ENCODE measurements around the gene PRRC2B. TPM values are rescaled to one million over a fixed set of nuclear protein-coding genes. Genes with fewer than 3 reads are reported as not detected.

PRRC2B gene
- total and polyA plus RNA-seq, 8 donors = 159 to 233 (median 187) TPM

GRCh38 chr9:131432050-131432449 is 38.2 kb downstream of the PRRC2B start:
- peaks cover 7 to 30% of the 10 kb centered on the region in 2 donors for H3K4me1 ChIP-seq
- no peaks in the 10 kb centered on the region for H3K27me3 ChIP-seq
- H3K27ac ChIP-seq = no peak overlapping the region
- no peak for TF ChIP-seq CTCF (IDR thresholded peaks at IDR 0.05)
- ATAC-seq = no peak
- H3K36me3 ChIP-seq = peaks cover 0 to 62% of the 10 kb centered on the region in 2 donors
- intact Hi-C loops (cut with DNase I) = no loop called here
- no peaks in the 10 kb centered on the region for H3K9me3 ChIP-seq
- no peak for DNase-seq
- H3K4me3 ChIP-seq = no peak overlapping the region

- Histone ChIP-seq H3K4me3 (no peak overlapping the region), H3K27ac (peak overlapping the region in 1 of 2 donors; percentile 35), H3K9me3 (no peaks in the 10 kb centered on the region), H3K36me3 (peaks cover 0 to 69% of the 10 kb centered on the region in 2 donors), H3K4me1 (peaks cover 7 to 30% of the 10 kb centered on the region in 2 donors), H3K27me3 (no peaks in the 10 kb centered on the region)
- peak; percentile 48 for ATAC-seq
- DNase-seq = no peak
- intact Hi-C loops (cut with DNase I) = no loop called here
- TF ChIP-seq CTCF (IDR thresholded peaks at IDR 0.05) = no peak
Observed at GRCh38 chr9:131432597-131433301, 38.9 kb downstream of the PRRC2B start.

GRCh38 chr9:131433302-131433854 is 39.5 kb downstream of the PRRC2B start:
- H3K4me1 ChIP-seq = peaks cover 7 to 30% of the 10 kb centered on the region in 2 donors
- H3K4me3 ChIP-seq = no peak overlapping the region
- peak overlapping the region in 1 of 2 donors; percentile 35 for H3K27ac ChIP-seq
- DNase-seq (no peak), ATAC-seq (no peak)
- intact Hi-C loops (cut with DNase I) = no loop called here
- H3K36me3 ChIP-seq = peaks cover 0 to 76% of the 10 kb centered on the region in 2 donors
- no peaks in the 10 kb centered on the region for H3K27me3 ChIP-seq
- H3K9me3 ChIP-seq = no peaks in the 10 kb centered on the region
- TF ChIP-seq CTCF (IDR thresholded peaks at IDR 0.05) = no peak

GRCh38 chr9:131434673-131435072 is 40.8 kb downstream of the PRRC2B start:
- Histone ChIP-seq H3K27me3 (no peaks in the 10 kb centered on the region), H3K9me3 (no peaks in the 10 kb centered on the region), H3K4me1 (peaks cover 1 to 19% of the 10 kb centered on the region in 2 donors), H3K27ac (no peak overlapping the region), H3K4me3 (no peak overlapping the region), H3K36me3 (peaks cover 0 to 89% of the 10 kb centered on the region in 2 donors)
- no peak for ATAC-seq
- no peak for TF ChIP-seq CTCF (IDR thresholded peaks at IDR 0.05)
- no peak for DNase-seq
- intact Hi-C loops (cut with DNase I) = no loop called here

- no peaks in the 10 kb centered on the region for H3K9me3 ChIP-seq
- peaks cover 0 to 14% of the 10 kb centered on the region in 2 donors for H3K4me1 ChIP-seq
- no peak for TF ChIP-seq CTCF (IDR thresholded peaks at IDR 0.05)
- no peaks in the 10 kb centered on the region for H3K27me3 ChIP-seq
- ATAC-seq = no peak
- intact Hi-C loops (cut with DNase I) = no loop called here
- H3K36me3 ChIP-seq = peaks cover 0 to 98% of the 10 kb centered on the region in 2 donors
- H3K27ac ChIP-seq = no peak overlapping the region
- no peak overlapping the region for H3K4me3 ChIP-seq
- DNase-seq = no peak
Observed at GRCh38 chr9:131436376-131436775, 42.5 kb downstream of the PRRC2B start.

All from left lung (tissue), 10 donors.